OCI-LY3 (cell line): ENCODE data around the gene HNMT.

Experiments used
- H2AFZ ChIP-seq: fragments of 200-600, 300-600 bp; shearing (Covaris generic); 2 replicates; pipeline ENCODE4 v1.6.0; 2014; ENCODE audit warnings: antibody characterized with exemption, low read depth, low read length
- H3K27ac ChIP-seq: fragments of 200-600, 300-600 bp; sonication (generic); 2 replicates; pipeline ENCODE4 v1.5.1; 2014; ENCODE audit warnings: mild to moderate bottlenecking, low read length, moderate library complexity, mixed read lengths
- H3K27me3 ChIP-seq: fragments of 200-600, 300-600 bp; sonication (generic); 2 replicates; pipeline ENCODE4 v1.6.1; 2014; ENCODE audit warnings: low read depth, low read length, mixed read lengths
- H3K36me3 ChIP-seq: fragments of 200-600, 300-600 bp; sonication (generic); replicated peaks from 2 replicates; pipeline ENCODE3; 2014; ENCODE audit warnings: low read depth, low read length, mixed read lengths
- H3K4me1 ChIP-seq: fragments of 300-600, 200-600 bp; sonication (generic); 2 replicates; pipeline ENCODE4 v1.6.1; 2014; ENCODE audit warnings: low read length, mixed read lengths
- H3K4me2 ChIP-seq: fragments of 200-600, 300-600 bp; sonication (generic); 2 replicates; pipeline ENCODE4 v1.6.1; 2014; ENCODE audit warnings: low read length, mixed read lengths
- H3K4me3 ChIP-seq: fragments of 300-600, 200-600 bp; sonication (generic); 2 replicates; pipeline ENCODE4 v1.5.1; 2014; ENCODE audit warnings: antibody characterized with exemption, mild to moderate bottlenecking, low read length, moderate library complexity
- H3K79me2 ChIP-seq: fragments of 300-600, 200-600 bp; shearing (Covaris generic); 2 replicates; pipeline ENCODE4 v1.6.1; 2014; ENCODE audit warnings: mild to moderate bottlenecking, low read length, mixed read lengths
- H3K9ac ChIP-seq: fragments of 300-600, 200-600 bp; shearing (Covaris generic); 2 replicates; pipeline ENCODE4 v1.6.0; 2014; ENCODE audit warnings: mild to moderate bottlenecking, low read length, moderate library complexity
- H3K9me3 ChIP-seq: fragments of 200-600, 300-600 bp; shearing (Covaris generic); 2 replicates; pipeline ENCODE4 v1.6.1; 2014; ENCODE audit warnings: low read length, mixed read lengths; ENCODE audit not compliant: insufficient read depth
- H4K20me1 ChIP-seq: fragments of 200-600, 300-600 bp; sonication (generic); 2 replicates; pipeline ENCODE4 v1.6.1; 2016; ENCODE audit warnings: low read length, mixed read lengths; ENCODE audit not compliant: insufficient read depth
- EZH2phosphoT487 ChIP-seq: fragments of 200-600 bp; shearing (Covaris generic); IDR thresholded peaks from 2 replicates; pipeline ENCODE4 v1.6.1; 2018; ENCODE audit warnings: antibody characterized with exemption, mixed run types, low read depth
- TF ChIP-seq, protein P1 (sequence below): fragments of 200-600, 300-600 bp; sonication (generic); IDR thresholded peaks from 2 replicates; pipeline ENCODE4 v1.5.1; 2014; ENCODE audit warnings: antibody characterized with exemption, low read length, low read depth

HNMT gene

DNA sequence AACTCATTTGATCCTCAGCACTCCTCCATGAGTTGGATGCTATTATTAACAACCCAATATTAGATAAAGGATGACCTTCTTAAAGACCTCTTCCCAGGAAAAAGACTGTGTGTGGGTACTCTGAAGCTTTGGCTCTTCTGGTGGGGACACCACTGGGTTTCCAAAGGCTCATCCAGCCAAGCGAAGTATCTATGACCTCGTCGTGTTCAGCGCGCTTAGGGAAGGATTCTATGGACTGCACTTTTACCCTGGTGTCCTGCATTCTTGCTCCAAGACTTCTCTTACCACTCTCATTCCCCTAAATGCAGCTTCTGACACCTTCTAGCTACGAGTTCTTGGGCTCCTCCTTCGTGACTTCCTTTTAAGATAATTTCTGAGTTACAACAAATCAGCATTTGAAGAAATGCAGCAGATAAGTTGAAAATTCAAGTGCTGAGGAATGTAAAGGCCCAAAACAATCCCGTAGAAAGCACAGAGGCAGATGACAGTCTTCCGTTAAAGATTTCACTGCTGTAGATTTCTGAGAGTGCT, 673 bp upstream of the HNMT start:
- no peak overlapping the region for H3K9ac ChIP-seq
- H2AFZ ChIP-seq, result no peak overlapping the region
- no peaks in the 10 kb centered on the region for H3K27me3 ChIP-seq
- no peak overlapping the region for H3K27ac ChIP-seq
- peaks cover 14% of the 10 kb centered on the region for H3K4me1 ChIP-seq
- TF ChIP-seq, protein P1, sequence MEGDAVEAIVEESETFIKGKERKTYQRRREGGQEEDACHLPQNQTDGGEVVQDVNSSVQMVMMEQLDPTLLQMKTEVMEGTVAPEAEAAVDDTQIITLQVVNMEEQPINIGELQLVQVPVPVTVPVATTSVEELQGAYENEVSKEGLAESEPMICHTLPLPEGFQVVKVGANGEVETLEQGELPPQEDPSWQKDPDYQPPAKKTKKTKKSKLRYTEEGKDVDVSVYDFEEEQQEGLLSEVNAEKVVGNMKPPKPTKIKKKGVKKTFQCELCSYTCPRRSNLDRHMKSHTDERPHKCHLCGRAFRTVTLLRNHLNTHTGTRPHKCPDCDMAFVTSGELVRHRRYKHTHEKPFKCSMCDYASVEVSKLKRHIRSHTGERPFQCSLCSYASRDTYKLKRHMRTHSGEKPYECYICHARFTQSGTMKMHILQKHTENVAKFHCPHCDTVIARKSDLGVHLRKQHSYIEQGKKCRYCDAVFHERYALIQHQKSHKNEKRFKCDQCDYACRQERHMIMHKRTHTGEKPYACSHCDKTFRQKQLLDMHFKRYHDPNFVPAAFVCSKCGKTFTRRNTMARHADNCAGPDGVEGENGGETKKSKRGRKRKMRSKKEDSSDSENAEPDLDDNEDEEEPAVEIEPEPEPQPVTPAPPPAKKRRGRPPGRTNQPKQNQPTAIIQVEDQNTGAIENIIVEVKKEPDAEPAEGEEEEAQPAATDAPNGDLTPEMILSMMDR, result no peak
- no peak for TF ChIP-seq EZH2phosphoT487
- no peak overlapping the region for H3K4me3 ChIP-seq
- H3K9me3 ChIP-seq, result no peaks in the 10 kb centered on the region
- no peaks in the 10 kb centered on the region for H4K20me1 ChIP-seq
- no peak overlapping the region; the same call in 1 of the 2 replicates for H3K4me2 ChIP-seq
- H3K36me3 ChIP-seq, result no peaks in the 10 kb centered on the region
- no peaks in the 10 kb centered on the region for H3K79me2 ChIP-seq

GRCh38 chr2:137964859-137965459, 686 bp downstream of the HNMT start:
- Histone ChIP-seq H2AFZ (no peak overlapping the region), H3K4me1 (peaks cover 14% of the 10 kb centered on the region), H4K20me1 (no peaks in the 10 kb centered on the region), H3K9me3 (no peaks in the 10 kb centered on the region), H3K4me3 (no peak overlapping the region), H3K79me2 (no peaks in the 10 kb centered on the region), H3K4me2 (no peak overlapping the region), H3K27me3 (no peaks in the 10 kb centered on the region), H3K27ac (no peak overlapping the region), H3K36me3 (no peaks in the 10 kb centered on the region), H3K9ac (no peak overlapping the region)
- no peak for TF ChIP-seq EZH2phosphoT487
- TF ChIP-seq, protein P1, result no peak

- Histone ChIP-seq H3K4me3 (no peak overlapping the region), H3K4me2 (no peak overlapping the region), H4K20me1 (no peaks in the 10 kb centered on the region), H3K27me3 (no peaks in the 10 kb centered on the region), H3K9ac (no peak overlapping the region), H3K27ac (no peak overlapping the region), H3K4me1 (peaks cover 9% of the 10 kb centered on the region), H2AFZ (no peak overlapping the region), H3K79me2 (no peaks in the 10 kb centered on the region), H3K36me3 (no peaks in the 10 kb centered on the region), H3K9me3 (no peaks in the 10 kb centered on the region)
- TF ChIP-seq, protein P1, result no peak
- no peak for TF ChIP-seq EZH2phosphoT487
Observed at GRCh38 chr2:137966043-137966442, 1.8 kb downstream of the HNMT start.

DNA sequence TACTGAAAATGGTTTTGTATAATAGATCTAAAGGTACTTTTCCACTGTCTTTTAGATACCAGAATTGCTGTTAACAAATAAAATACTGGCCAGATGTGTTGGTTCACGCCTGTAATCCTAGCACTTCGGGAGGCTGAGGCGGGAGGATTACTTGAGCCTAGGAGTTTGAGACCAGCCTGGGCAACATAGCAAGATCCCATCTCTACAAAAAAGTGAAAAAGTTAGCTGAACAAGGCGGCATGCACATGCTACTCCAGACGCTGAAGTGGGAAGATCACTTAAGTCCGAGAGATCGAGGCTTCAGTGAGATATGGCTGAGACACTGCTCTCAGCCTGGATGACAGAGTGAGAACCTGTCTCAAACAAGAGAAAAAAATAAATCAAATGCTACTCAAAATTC, 2.8 kb downstream of the HNMT start:
- no peaks in the 10 kb centered on the region for H3K79me2 ChIP-seq
- no peaks in the 10 kb centered on the region for H3K9me3 ChIP-seq
- peaks cover 9% of the 10 kb centered on the region for H3K4me1 ChIP-seq
- H3K4me2 ChIP-seq, result no peak overlapping the region
- TF ChIP-seq, protein P1, result no peak
- no peak overlapping the region for H3K27ac ChIP-seq
- no peak overlapping the region for H3K9ac ChIP-seq
- H4K20me1 ChIP-seq, result no peaks in the 10 kb centered on the region
- no peaks in the 10 kb centered on the region for H3K27me3 ChIP-seq
- H3K36me3 ChIP-seq, result no peaks in the 10 kb centered on the region
- no peak overlapping the region for H3K4me3 ChIP-seq
- no peak overlapping the region for H2AFZ ChIP-seq
